ENCODE results near the gene STARD7.

DNA sequence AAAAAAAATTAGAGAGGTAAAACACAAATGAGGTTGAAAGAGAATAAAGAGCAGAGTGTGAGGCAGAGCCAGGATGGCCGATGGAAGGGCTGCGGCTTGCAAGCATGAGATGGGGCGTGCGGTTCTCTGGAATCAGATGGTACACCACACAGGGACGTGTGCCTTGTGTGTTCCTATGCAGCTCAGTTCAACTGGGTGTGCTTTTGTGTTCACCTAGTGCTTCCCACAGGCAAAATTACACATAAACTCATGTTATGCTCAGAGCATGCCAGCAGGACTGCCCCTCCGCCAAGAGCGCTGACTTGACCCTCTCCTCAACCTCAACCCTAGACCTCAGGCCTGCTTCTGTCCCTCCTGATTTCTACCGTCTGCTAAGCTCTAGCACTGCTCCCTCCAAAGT, 24.4 kb downstream of the STARD7 start:
- TF ChIP-seq, protein P1, sequence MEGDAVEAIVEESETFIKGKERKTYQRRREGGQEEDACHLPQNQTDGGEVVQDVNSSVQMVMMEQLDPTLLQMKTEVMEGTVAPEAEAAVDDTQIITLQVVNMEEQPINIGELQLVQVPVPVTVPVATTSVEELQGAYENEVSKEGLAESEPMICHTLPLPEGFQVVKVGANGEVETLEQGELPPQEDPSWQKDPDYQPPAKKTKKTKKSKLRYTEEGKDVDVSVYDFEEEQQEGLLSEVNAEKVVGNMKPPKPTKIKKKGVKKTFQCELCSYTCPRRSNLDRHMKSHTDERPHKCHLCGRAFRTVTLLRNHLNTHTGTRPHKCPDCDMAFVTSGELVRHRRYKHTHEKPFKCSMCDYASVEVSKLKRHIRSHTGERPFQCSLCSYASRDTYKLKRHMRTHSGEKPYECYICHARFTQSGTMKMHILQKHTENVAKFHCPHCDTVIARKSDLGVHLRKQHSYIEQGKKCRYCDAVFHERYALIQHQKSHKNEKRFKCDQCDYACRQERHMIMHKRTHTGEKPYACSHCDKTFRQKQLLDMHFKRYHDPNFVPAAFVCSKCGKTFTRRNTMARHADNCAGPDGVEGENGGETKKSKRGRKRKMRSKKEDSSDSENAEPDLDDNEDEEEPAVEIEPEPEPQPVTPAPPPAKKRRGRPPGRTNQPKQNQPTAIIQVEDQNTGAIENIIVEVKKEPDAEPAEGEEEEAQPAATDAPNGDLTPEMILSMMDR (IDR thresholded peaks at IDR 0.05) = no peak
- no peak for TF ChIP-seq EZH2 (IDR thresholded peaks at IDR 0.05; ENCODE audit: borderline replicate concordance, insufficient read depth, low read depth, low read length, poor library complexity, severe bottlenecking)

Data from B cell (primary cell).